Kidney (tissue), 14 donors: ENCODE results near the gene RCAN1. TPM values are rescaled to one million over a fixed set of nuclear protein-coding genes. Genes with fewer than 3 reads are reported as not detected.

Experiments used
- DNase-seq, 5 donors: peaks; one replicate each; pipeline ENCODE4 v3.0.0-alpha.2; 2013 to 2020
- FAIRE-seq: peaks from 2 replicates; lab custom pipeline; 2012; peaks lifted over from hg19 to GRCh38; lab: Jason Lieb, UNC
- H3K27ac ChIP-seq, 2 donors: one replicate each; pipeline ENCODE4 v1.7.0; 2013; ENCODE audit warnings: low read depth in 2 of 2, low read length in 2 of 2, inconsistent platforms in 1 of 2
- H3K27me3 ChIP-seq: one replicate; pipeline ENCODE4 v1.7.1; 2013; ENCODE audit warnings: low read length, inconsistent platforms; ENCODE audit not compliant: control insufficient read depth, insufficient read depth
- H3K36me3 ChIP-seq, 3 donors: one replicate each; pipeline versions ENCODE4 v1.7.0 to v1.7.1; 2013; ENCODE audit warnings: low read length in 3 of 3, control low read depth in 1 of 3, inconsistent platforms in 1 of 3; ENCODE audit not compliant: insufficient read depth in 3 of 3, control insufficient read depth in 2 of 3
- H3K4me1 ChIP-seq, 3 donors: one replicate each; pipeline versions ENCODE4 v1.7.0 to v1.7.1; 2013; ENCODE audit warnings: low read length in 3 of 3, inconsistent platforms in 1 of 3, low read depth in 1 of 3; ENCODE audit not compliant: control insufficient read depth in 2 of 3, insufficient read depth in 2 of 3
- H3K4me3 ChIP-seq, 3 donors: one replicate each; pipeline versions ENCODE4 v1.7.0 to v1.8.1; 2013; ENCODE audit warnings: low read length in 3 of 3, control low read depth in 1 of 3, inconsistent platforms in 1 of 3
- H3K9ac ChIP-seq, 3 donors: one replicate each; pipeline versions ENCODE4 v1.7.0 to v1.7.1; 2013; ENCODE audit warnings: low read length in 3 of 3, control low read depth in 1 of 3, inconsistent platforms in 1 of 3
- H3K9me3 ChIP-seq, 3 donors: one replicate each; pipeline versions ENCODE4 v1.7.0 to v1.7.1; 2013; ENCODE audit warnings: low read length in 3 of 3, control low read depth in 1 of 3, inconsistent platforms in 1 of 3; ENCODE audit not compliant: control insufficient read depth in 2 of 3, insufficient read depth in 1 of 3
- CTCF ChIP-seq: IDR thresholded peaks from 3 replicates; pipeline ENCODE4 v1.5.1; 2012; ENCODE audit warnings: mild to moderate bottlenecking, moderate library complexity, borderline replicate concordance; ENCODE audit not compliant: insufficient read depth; ENCODE audit errors: extremely low read depth
- intact Hi-C: fragments of 100-400 bp; cut with DNase I; formaldehyde crosslinking; loops from one replicate; pipeline ENCODE4 v1.11.1; 2022
- polyA plus RNA-seq: library from polyadenylated mRNA; stranded (reverse); fragments of 350-450 nt; fragmentation: Illumina TruSeq; extraction: RNeasy Lipid Tissue Mini Kit (QIAGEN cat#74804); gene quantifications from one replicate; pipeline ENCODE4 v1.2.3, GENCODE V29; 2014; ENCODE audit warnings: low read depth, low replicate concordance; ENCODE audit not compliant: insufficient read depth
- total RNA-seq: library from RNA; stranded (reverse); fragmentation: NEBNext Ultra II Directional; extraction: Animal tissue kit (Norgen Biotek cat#: 25700); gene quantifications from one replicate; pipeline ENCODE4 v1.2.1, GENCODE V29; 2021
- donor health status: control.
- donor health status: control.
- donor health status: control.
- donor health status: control.
- donor health status: control.
- donor health status: DM: yes; HTN: yes; CAD: no.
- donor health status: Normal renal cell carcinoma (clear cell type).

RCAN1 gene
- total and polyA plus RNA-seq, 2 donors from 2014 or later, result 31.3 to 55.3 TPM

GRCh38 chr21:34520281-34520680 lies 94.6 kb downstream of the RCAN1 start:
- no peak overlapping the region for H3K4me3 ChIP-seq
- peaks cover 0 to 30% (median 6%) of the 10 kb centered on the region in 3 donors for H3K4me1 ChIP-seq
- peaks cover 0 to 50% (median 27%) of the 10 kb centered on the region in 3 donors for H3K36me3 ChIP-seq
- no peaks in the 10 kb centered on the region for H3K27me3 ChIP-seq
- H3K9me3 ChIP-seq, result no peaks in the 10 kb centered on the region
- FAIRE-seq (no peak), DNase-seq (no peak)
- H3K9ac ChIP-seq, result no peak overlapping the region
- no peak for TF ChIP-seq CTCF
- peak overlapping the region; percentile 7 to 73 for H3K27ac ChIP-seq
- intact Hi-C loops, result no loop called here

DNA sequence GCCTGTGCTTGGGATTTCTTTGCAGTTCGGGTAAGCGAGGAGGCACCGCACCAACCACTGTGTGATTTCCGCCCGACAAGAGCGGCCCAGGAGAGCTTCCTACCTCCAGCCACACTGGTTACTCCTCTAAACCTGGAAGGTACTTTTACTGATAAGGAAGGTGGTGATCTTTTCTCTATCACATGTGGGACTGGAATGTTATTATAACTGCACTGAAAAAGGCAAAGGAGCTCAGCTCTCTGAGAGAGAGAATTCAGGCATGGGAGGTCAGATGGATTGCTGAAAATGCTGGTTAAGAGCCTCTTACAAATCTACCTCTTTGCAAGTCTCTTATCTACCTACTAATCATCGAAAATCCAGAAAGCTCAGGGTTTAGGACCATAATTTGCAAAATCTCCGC lies 95.2 kb downstream of the RCAN1 start:
- no peak overlapping the region for H3K4me3 ChIP-seq
- no peak overlapping the region for H3K27ac ChIP-seq
- intact Hi-C loops, result no loop called here
- no peaks in the 10 kb centered on the region for H3K27me3 ChIP-seq
- H3K4me1 ChIP-seq, result peaks cover 0 to 26% (median 6%) of the 10 kb centered on the region in 3 donors
- H3K9me3 ChIP-seq, result no peaks in the 10 kb centered on the region
- TF ChIP-seq CTCF, result no peak
- FAIRE-seq (no peak), DNase-seq (no peak)
- H3K9ac ChIP-seq, result no peak overlapping the region
- H3K36me3 ChIP-seq, result peaks cover 0 to 50% (median 27%) of the 10 kb centered on the region in 3 donors

DNA sequence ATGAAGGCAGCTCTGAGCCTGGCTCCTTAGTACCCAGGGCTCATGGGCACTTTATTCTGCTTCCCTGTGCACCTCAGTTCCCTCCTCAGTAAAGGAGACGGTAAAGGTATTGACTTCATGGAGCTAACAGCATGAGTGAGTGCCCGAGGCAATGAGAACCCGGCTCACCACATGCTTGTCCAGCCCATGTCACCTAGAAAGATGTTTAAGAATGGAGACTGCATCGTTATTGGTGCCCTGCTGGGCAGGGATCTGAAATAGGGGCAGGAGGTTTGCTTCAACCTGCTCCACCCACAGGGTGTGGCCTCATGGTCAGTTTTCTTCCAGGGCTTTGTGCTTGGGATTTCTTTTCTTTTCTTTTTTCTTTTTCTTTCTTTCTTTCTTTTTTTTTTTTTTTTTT lies 95.9 kb downstream of the RCAN1 start:
- intact Hi-C loops, result no loop called here
- DNase-seq (no peak), FAIRE-seq (no peak)
- Histone ChIP-seq H3K4me3 (no peak overlapping the region), H3K27ac (no peak overlapping the region), H3K4me1 (peaks cover 0 to 26% (median 6%) of the 10 kb centered on the region in 3 donors), H3K9me3 (no peaks in the 10 kb centered on the region), H3K27me3 (no peaks in the 10 kb centered on the region), H3K9ac (no peak overlapping the region), H3K36me3 (peaks cover 0 to 50% (median 27%) of the 10 kb centered on the region in 3 donors)
- no peak for TF ChIP-seq CTCF

DNA sequence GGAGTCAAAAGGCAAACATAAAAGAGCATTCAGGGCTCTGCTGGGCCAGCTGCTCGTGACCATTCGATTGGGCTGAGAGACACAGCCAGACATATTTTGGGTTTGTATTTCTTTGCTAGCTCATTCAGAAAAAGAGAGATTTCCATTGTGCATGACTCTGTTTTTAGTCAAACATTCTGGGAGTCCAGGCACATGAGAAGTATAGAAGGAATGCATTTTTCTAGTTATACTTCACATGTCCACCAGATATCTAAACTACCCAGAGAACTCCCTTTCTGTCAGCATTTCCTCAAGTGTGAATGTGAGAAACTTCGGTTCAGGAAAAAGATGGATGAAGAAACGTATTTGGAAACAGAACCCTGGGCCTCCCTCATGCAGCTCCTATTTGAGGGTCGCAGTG lies 96.6 kb downstream of the RCAN1 start:
- DNase-seq, result no peak
- Histone ChIP-seq H3K9ac (no peak overlapping the region), H3K4me3 (no peak overlapping the region), H3K36me3 (peaks cover 0 to 49% (median 27%) of the 10 kb centered on the region in 3 donors), H3K4me1 (peaks cover 0 to 25% (median 4%) of the 10 kb centered on the region in 3 donors), H3K9me3 (no peaks in the 10 kb centered on the region), H3K27ac (no peak overlapping the region), H3K27me3 (no peaks in the 10 kb centered on the region)
- TF ChIP-seq CTCF, result no peak
- no peak for FAIRE-seq
- intact Hi-C loops, result no loop called here
